ENCODE measurements around the gene MGMT.

GRCh38 chr10:129601737-129602136 is 134.7 kb downstream of the MGMT start:
- TF ChIP-seq CTCF (IDR thresholded peaks at IDR 0.05) (no peak), POLR2AphosphoS5 (IDR thresholded peaks at IDR 0.05) (no peak), POLR2A (IDR thresholded peaks at IDR 0.05) (no peak), EP300 (IDR thresholded peaks at IDR 0.05) (no peak)
